GM18907 (cell line): ENCODE data around the gene MCHR1.
"Not testable (repeated sequence)": the region's sequence is repeated elsewhere in the genome, so short reads cannot be mapped to it uniquely, and the experiment has no call there.

Experiments
- ATAC-seq: cut with Tn5 transposase; IDR thresholded peaks from one replicate; pipeline ENCODE4 v1.9.1; 2021; ENCODE audit warnings: mild to moderate bottlenecking, moderate library complexity; ENCODE audit not compliant: unreplicated experiment

The MCHR1 gene

GRCh38 chr22:40684728-40685127 is 5.4 kb downstream of the MCHR1 start:
- no peak for ATAC-seq

- ATAC-seq, result no peak
Measured at GRCh38 chr22:40685406-40685805, 6.1 kb downstream of the MCHR1 start.

- no peak for ATAC-seq
Measured at GRCh38 chr22:40687706-40688105, 8.4 kb downstream of the MCHR1 start.

GRCh38 chr22:40690370-40690769 is 11.1 kb downstream of the MCHR1 start:
- no peak for ATAC-seq

- ATAC-seq, result no peak
Measured at GRCh38 chr22:40691532-40691931, 12.2 kb downstream of the MCHR1 start.

- ATAC-seq, result no peak
Measured at GRCh38 chr22:40694411-40694810, 15.1 kb downstream of the MCHR1 start.

- ATAC-seq, result no peak
Measured at GRCh38 chr22:40701274-40701673, 22.0 kb downstream of the MCHR1 start.

GRCh38 chr22:40703174-40703573 is 23.9 kb downstream of the MCHR1 start:
- no peak for ATAC-seq

GRCh38 chr22:40703736-40704135 is 24.5 kb downstream of the MCHR1 start:
- no peak for ATAC-seq

GRCh38 chr22:40705918-40706682 is 26.8 kb downstream of the MCHR1 start:
- no peak for ATAC-seq

- ATAC-seq, result no peak
Measured at GRCh38 chr22:40707154-40707553, 27.9 kb downstream of the MCHR1 start.

GRCh38 chr22:40708177-40708576 is 28.9 kb downstream of the MCHR1 start:
- ATAC-seq, result no peak

GRCh38 chr22:40709752-40710413 is 30.6 kb downstream of the MCHR1 start:
- ATAC-seq, result no peak

GRCh38 chr22:40712311-40712710 is 33.0 kb downstream of the MCHR1 start:
- no peak for ATAC-seq

GRCh38 chr22:40714499-40715337 is 35.4 kb downstream of the MCHR1 start:
- no peak for ATAC-seq

- ATAC-seq, result no peak
Measured at GRCh38 chr22:40716116-40716515, 36.8 kb downstream of the MCHR1 start.

GRCh38 chr22:40717657-40718056 is 38.4 kb downstream of the MCHR1 start:
- ATAC-seq, result not testable (repeated sequence)

GRCh38 chr22:40718250-40719204 is 39.2 kb downstream of the MCHR1 start:
- ATAC-seq, result no peak

- no peak for ATAC-seq
Measured at GRCh38 chr22:40719599-40719998, 40.3 kb downstream of the MCHR1 start.

- not testable (repeated sequence) for ATAC-seq
Measured at GRCh38 chr22:40720156-40720537, 40.9 kb downstream of the MCHR1 start.
